ENCODE measurements around the gene CCDC30. TPM values are rescaled to one million over a fixed set of nuclear protein-coding genes. Genes with fewer than 3 reads are reported as not detected.

The CCDC30 gene
- polyA plus RNA-seq, 1 donor (not counting 4 experiments of a cell fraction or from before 2014, with no cell fraction given) = 0.35 TPM

DNA sequence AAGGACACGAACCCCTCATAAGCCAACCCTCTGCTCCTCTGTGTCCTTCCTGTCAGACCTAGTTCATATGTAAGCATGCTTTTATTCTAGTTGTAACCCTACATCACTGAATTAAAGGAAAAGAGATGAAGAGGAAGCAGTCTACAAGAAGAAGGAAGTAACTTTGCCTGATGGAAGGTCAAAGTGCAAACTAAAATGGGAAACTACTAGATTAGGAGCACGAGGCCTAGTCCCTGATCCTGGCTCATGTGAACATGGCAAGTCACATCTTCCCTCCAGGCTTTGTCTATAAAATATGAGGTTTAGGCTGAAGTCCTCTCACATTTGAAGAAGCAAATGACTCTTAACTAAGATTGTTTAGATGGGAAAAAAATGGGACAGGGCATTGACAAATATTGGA is 20.4 kb upstream of the CCDC30 start:
- dilution Hi-C loops (cut with MboI; ENCODE audit: extremely low pct_ligation_motif_present, low sequenced_read_pairs) = no loop called here
- Histone ChIP-seq H3K9me1 (ENCODE audit: control insufficient read depth, extremely low read depth, insufficient read depth, low read length) (no peaks in the 10 kb centered on the region), H3K36me3 (ENCODE audit: control insufficient read depth in 2 of 2, extremely low read depth in 1 of 2, insufficient read depth in 2 of 2, low read length in 2 of 2) (no peaks in the 10 kb centered on the region), H3K27ac (ENCODE audit: control insufficient read depth, insufficient read depth, low read length) (no peak overlapping the region), H3K4me2 (ENCODE audit: control insufficient read depth, extremely low read depth, insufficient read depth, low read depth, low read length) (no peak overlapping the region), H2AFZ (ENCODE audit: control insufficient read depth, low read length) (no peak overlapping the region), H4K20me1 (ENCODE audit: control insufficient read depth, extremely low read depth, insufficient read depth, low read length) (no peaks in the 10 kb centered on the region), H3K4me3 (ENCODE audit: control insufficient read depth in 2 of 3, extremely low read depth in 1 of 3, insufficient read depth in 2 of 3, low read depth in 1 of 3, low read length in 3 of 3) (no peak overlapping the region), H3K27me3 (ENCODE audit: control insufficient read depth, extremely low read depth, insufficient read depth, low read length) (no peaks in the 10 kb centered on the region), H3K9me3 (ENCODE audit: control insufficient read depth, low read depth, low read length) (no peaks in the 10 kb centered on the region), H3K4me1 (ENCODE audit: control insufficient read depth, extremely low read depth, insufficient read depth, low read length) (peaks cover 8% of the 10 kb centered on the region), H3K9ac (ENCODE audit: control insufficient read depth, extremely low read depth, insufficient read depth, low read length) (no peak overlapping the region), H3K79me2 (ENCODE audit: control insufficient read depth, insufficient read depth, low read length) (no peaks in the 10 kb centered on the region)
- FAIRE-seq (no peak), DNase-seq (ENCODE audit: low read depth, low spot score) (no peak)
- TF ChIP-seq EZH2 (IDR thresholded peaks at IDR 0.05; ENCODE audit: low read length) = no peak
- TF ChIP-seq, protein P1, sequence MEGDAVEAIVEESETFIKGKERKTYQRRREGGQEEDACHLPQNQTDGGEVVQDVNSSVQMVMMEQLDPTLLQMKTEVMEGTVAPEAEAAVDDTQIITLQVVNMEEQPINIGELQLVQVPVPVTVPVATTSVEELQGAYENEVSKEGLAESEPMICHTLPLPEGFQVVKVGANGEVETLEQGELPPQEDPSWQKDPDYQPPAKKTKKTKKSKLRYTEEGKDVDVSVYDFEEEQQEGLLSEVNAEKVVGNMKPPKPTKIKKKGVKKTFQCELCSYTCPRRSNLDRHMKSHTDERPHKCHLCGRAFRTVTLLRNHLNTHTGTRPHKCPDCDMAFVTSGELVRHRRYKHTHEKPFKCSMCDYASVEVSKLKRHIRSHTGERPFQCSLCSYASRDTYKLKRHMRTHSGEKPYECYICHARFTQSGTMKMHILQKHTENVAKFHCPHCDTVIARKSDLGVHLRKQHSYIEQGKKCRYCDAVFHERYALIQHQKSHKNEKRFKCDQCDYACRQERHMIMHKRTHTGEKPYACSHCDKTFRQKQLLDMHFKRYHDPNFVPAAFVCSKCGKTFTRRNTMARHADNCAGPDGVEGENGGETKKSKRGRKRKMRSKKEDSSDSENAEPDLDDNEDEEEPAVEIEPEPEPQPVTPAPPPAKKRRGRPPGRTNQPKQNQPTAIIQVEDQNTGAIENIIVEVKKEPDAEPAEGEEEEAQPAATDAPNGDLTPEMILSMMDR (optimal IDR thresholded peaks at IDR 0.05 in 1 of 3, IDR thresholded peaks at IDR 0.05 in 1 of 3, conservative IDR thresholded peaks at IDR 0.05 in 1 of 3; ENCODE audit: extremely low read depth in 1 of 3, insufficient read depth in 2 of 3, low read length in 3 of 3) = no peak

DNA sequence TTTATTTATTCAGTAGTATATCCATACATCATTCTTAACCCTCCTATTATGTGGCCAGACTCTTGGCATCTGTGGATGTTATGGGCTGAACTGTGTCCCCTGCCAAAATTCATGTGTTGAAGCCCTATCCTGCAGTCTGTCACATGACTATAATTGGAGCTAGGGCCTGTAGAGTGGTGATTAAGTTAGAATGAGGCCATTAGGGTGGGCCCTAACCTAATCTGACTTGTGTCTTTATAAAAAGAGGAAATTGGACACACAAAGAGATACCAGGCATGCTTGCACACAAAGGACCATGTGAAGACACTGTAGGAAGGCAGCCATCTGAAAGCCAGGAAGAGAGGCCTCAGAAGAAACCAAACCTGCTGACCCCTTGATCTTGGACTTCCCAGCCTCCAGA is 13.8 kb upstream of the CCDC30 start:
- DNase-seq (ENCODE audit: low read depth, low spot score) (no peak), FAIRE-seq (no peak)
- no peaks in the 10 kb centered on the region for H3K9me1 ChIP-seq (ENCODE audit: control insufficient read depth, extremely low read depth, insufficient read depth, low read length)
- no peaks in the 10 kb centered on the region for H3K36me3 ChIP-seq (ENCODE audit: control insufficient read depth in 2 of 2, extremely low read depth in 1 of 2, insufficient read depth in 2 of 2, low read length in 2 of 2)
- no peak overlapping the region for H3K4me2 ChIP-seq (ENCODE audit: control insufficient read depth, extremely low read depth, insufficient read depth, low read depth, low read length)
- dilution Hi-C loops (cut with MboI; ENCODE audit: extremely low pct_ligation_motif_present, low sequenced_read_pairs) = no loop called here
- no peak overlapping the region for H2AFZ ChIP-seq (ENCODE audit: control insufficient read depth, low read length)
- H3K4me1 ChIP-seq (ENCODE audit: control insufficient read depth, extremely low read depth, insufficient read depth, low read length) = no peaks in the 10 kb centered on the region
- no peak overlapping the region for H3K9ac ChIP-seq (ENCODE audit: control insufficient read depth, extremely low read depth, insufficient read depth, low read length)
- H3K79me2 ChIP-seq (ENCODE audit: control insufficient read depth, insufficient read depth, low read length) = no peaks in the 10 kb centered on the region
- no peak overlapping the region for H3K27ac ChIP-seq (ENCODE audit: control insufficient read depth, insufficient read depth, low read length)
- H3K4me3 ChIP-seq (ENCODE audit: control insufficient read depth in 2 of 3, extremely low read depth in 1 of 3, insufficient read depth in 2 of 3, low read depth in 1 of 3, low read length in 3 of 3) = no peak overlapping the region
- no peaks in the 10 kb centered on the region for H4K20me1 ChIP-seq (ENCODE audit: control insufficient read depth, extremely low read depth, insufficient read depth, low read length)
- no peaks in the 10 kb centered on the region for H3K27me3 ChIP-seq (ENCODE audit: control insufficient read depth, extremely low read depth, insufficient read depth, low read length)
- TF ChIP-seq EZH2 (IDR thresholded peaks at IDR 0.05; ENCODE audit: low read length) = no peak
- TF ChIP-seq, protein P1 (optimal IDR thresholded peaks at IDR 0.05 in 1 of 3, IDR thresholded peaks at IDR 0.05 in 1 of 3, conservative IDR thresholded peaks at IDR 0.05 in 1 of 3; ENCODE audit: extremely low read depth in 1 of 3, insufficient read depth in 2 of 3, low read length in 3 of 3) = no peak
- H3K9me3 ChIP-seq (ENCODE audit: control insufficient read depth, low read depth, low read length) = no peaks in the 10 kb centered on the region

Data from keratinocyte (primary cell).